ENCODE results near the gene CHCHD6. TPM values are rescaled to one million over a fixed set of nuclear protein-coding genes. Genes with fewer than 3 reads are reported as not detected.

CHCHD6 gene
- total RNA-seq, 4 donors from 2014 or later: 2.4 to 44.6 (median 5.1) TPM

GRCh38 chr3:126959921-126960603 is 256.0 kb downstream of the CHCHD6 start:
- Histone ChIP-seq H3K27me3 (no peaks in the 10 kb centered on the region), H3K4me3 (no peak overlapping the region), H3K27ac (no peak overlapping the region), H3K4me1 (no peaks in the 10 kb centered on the region), H3K36me3 (no peaks in the 10 kb centered on the region), H3K9me3 (no peaks in the 10 kb centered on the region)
- TF ChIP-seq CTCF (IDR thresholded peaks at IDR 0.05): no peak
- peak in 1 of 3 donors; percentile 25 for DNase-seq

GRCh38 chr3:126960604-126960995 is 256.6 kb downstream of the CHCHD6 start:
- Histone ChIP-seq H3K27ac (no peak overlapping the region), H3K4me1 (no peaks in the 10 kb centered on the region), H3K9me3 (no peaks in the 10 kb centered on the region), H3K36me3 (no peaks in the 10 kb centered on the region), H3K27me3 (no peaks in the 10 kb centered on the region), H3K4me3 (no peak overlapping the region)
- peak in 1 of 3 donors; percentile 44 for DNase-seq
- TF ChIP-seq CTCF (IDR thresholded peaks at IDR 0.05): no peak

DNA sequence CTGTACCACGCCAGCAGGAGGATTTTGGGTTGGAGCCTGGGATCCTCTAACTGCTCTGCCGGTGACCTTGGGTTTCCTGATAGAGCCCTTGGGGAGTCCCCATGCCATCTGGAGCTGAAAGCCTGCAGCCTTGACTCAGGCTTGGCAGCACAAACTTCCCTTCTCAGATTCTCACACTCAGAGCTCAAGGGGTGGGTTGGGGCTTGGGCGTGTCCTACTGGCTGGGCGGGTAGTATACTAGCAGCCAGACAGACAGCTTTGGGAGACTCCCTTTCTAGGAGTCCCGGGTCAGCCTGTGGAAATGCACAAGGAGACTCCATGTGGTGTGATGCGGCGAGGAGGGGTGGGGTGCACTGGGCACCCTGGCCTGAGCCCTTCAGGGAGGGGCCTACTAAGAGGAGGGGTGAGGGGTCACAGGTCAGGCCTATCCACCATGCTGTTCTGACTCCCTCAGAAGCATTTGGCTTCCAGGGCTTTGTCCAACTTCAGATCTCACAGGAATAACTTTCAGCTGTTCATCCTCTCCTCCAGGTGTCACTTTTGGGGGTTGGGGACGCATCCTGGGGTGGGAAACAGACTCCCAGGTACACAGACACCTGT is 257.3 kb downstream of the CHCHD6 start:
- Histone ChIP-seq H3K27ac (no peak overlapping the region), H3K4me1 (no peaks in the 10 kb centered on the region), H3K27me3 (no peaks in the 10 kb centered on the region), H3K36me3 (no peaks in the 10 kb centered on the region), H3K4me3 (no peak overlapping the region), H3K9me3 (no peaks in the 10 kb centered on the region)
- peak in 2 of 3 donors; percentile 29 to 50 for DNase-seq
- no peak for TF ChIP-seq POLR2A (IDR thresholded peaks at IDR 0.05)
- no peak for TF ChIP-seq CTCF (IDR thresholded peaks at IDR 0.05)

GRCh38 chr3:126961791-126962461 is 257.9 kb downstream of the CHCHD6 start:
- Histone ChIP-seq H3K27me3 (no peaks in the 10 kb centered on the region), H3K36me3 (no peaks in the 10 kb centered on the region), H3K4me1 (no peaks in the 10 kb centered on the region), H3K4me3 (no peak overlapping the region), H3K9me3 (no peaks in the 10 kb centered on the region), H3K27ac (no peak overlapping the region)
- TF ChIP-seq POLR2A (IDR thresholded peaks at IDR 0.05): no peak
- TF ChIP-seq CTCF (IDR thresholded peaks at IDR 0.05): no peak
- DNase-seq: peak in 1 of 3 donors; percentile 44

DNA sequence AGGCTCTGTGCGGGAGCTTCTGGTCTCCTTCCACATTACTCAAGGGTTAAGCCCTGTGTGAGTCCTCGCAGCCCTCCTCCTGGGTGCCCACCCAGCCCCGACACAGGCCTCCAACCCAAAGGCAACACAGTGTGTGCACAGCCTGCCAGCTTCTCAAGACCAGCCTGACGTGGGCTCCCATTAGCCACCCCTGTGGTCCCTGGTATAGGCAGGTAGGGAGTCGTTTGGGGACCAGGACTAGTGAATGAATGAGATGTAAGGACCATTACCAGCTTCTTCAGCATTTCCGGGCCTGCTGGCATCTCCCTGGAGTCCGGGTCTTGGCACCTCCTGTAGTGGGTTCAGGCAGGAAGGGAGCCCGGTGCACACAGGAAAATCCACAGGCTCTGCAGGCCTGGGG is 258.7 kb downstream of the CHCHD6 start:
- no peaks in the 10 kb centered on the region for H3K27me3 ChIP-seq
- H3K36me3 ChIP-seq: no peaks in the 10 kb centered on the region
- H3K27ac ChIP-seq: no peak overlapping the region
- no peaks in the 10 kb centered on the region for H3K9me3 ChIP-seq
- no peak overlapping the region for H3K4me3 ChIP-seq
- TF ChIP-seq POLR2A (IDR thresholded peaks at IDR 0.05): no peak
- no peak for TF ChIP-seq CTCF (IDR thresholded peaks at IDR 0.05)
- no peaks in the 10 kb centered on the region for H3K4me1 ChIP-seq
- DNase-seq: peak in 1 of 3 donors; percentile 25
